ENCODE results near the gene CDK6. TPM values are rescaled to one million over a fixed set of nuclear protein-coding genes. Genes with fewer than 3 reads are reported as not detected.
A peak's percentile ranks its signal among the peaks of the same experiment; 100 is the strongest.

Gene CDK6
- total and polyA plus RNA-seq, 10 of the 15 experiments (the other 5 are each of a cell fraction or from before 2014, with no cell fraction given), result 8.0 to 118 (median 45.8) TPM

DNA sequence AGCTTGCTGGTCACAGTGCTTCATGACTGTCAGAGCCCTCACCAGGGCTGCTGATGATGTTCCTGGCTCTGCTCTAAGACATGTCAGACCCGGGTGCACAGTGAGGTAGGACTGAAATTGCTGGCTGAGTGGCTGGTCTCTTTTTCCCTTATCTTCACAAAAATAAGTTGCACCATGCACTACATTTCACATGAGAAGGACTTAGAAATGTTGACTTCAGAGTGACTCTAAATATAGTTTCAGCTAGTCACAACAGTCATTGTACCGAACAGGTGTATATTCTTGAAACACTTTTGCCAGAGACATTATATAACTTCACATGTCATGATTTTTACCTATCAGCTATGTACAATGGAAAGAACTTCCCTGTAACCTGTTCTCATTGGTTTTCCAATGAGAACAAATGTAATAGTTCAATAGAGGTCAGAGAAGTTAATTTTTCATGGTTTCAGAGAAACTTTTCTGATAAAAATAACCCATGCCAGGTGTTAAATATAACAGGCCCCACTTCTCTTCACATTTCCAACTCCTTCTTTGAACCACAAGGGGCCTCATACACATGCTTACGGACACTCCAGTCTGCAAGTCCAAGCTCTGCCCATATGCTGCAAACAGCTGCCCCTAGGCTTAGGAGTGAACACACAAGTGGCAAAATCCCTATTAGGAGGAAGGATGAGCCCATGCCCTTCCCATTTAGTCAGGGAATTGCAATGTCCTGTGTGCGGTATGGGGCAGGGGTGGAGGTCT lies 115.6 kb downstream of the CDK6 start (continued):
- TF ChIP-seq GATAD2B (conservative IDR thresholded peaks at IDR 0.05; ENCODE audit: low read depth), result no peak
- TF ChIP-seq, protein P1, sequence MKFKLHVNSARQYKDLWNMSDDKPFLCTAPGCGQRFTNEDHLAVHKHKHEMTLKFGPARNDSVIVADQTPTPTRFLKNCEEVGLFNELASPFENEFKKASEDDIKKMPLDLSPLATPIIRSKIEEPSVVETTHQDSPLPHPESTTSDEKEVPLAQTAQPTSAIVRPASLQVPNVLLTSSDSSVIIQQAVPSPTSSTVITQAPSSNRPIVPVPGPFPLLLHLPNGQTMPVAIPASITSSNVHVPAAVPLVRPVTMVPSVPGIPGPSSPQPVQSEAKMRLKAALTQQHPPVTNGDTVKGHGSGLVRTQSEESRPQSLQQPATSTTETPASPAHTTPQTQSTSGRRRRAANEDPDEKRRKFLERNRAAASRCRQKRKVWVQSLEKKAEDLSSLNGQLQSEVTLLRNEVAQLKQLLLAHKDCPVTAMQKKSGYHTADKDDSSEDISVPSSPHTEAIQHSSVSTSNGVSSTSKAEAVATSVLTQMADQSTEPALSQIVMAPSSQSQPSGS (IDR thresholded peaks at IDR 0.05; ENCODE audit: low read length), result 0 out of 2 replicates have a peak, but pooled peaks have one; percentile 48
- TF ChIP-seq SPI1 (IDR thresholded peaks at IDR 0.05; ENCODE audit: borderline replicate concordance, insufficient read depth, low read depth, low read length), result no peak
- TF ChIP-seq SUPT20H (IDR thresholded peaks at IDR 0.05; ENCODE audit: borderline replicate concordance, control insufficient read depth, low read depth, low read length), result no peak
- TF ChIP-seq IKZF2 (IDR thresholded peaks at IDR 0.05), result no peak
- TF ChIP-seq ZBTB11 (CRISPR knock-in tag; IDR thresholded peaks at IDR 0.05), result no peak
- TF ChIP-seq, protein P2, sequence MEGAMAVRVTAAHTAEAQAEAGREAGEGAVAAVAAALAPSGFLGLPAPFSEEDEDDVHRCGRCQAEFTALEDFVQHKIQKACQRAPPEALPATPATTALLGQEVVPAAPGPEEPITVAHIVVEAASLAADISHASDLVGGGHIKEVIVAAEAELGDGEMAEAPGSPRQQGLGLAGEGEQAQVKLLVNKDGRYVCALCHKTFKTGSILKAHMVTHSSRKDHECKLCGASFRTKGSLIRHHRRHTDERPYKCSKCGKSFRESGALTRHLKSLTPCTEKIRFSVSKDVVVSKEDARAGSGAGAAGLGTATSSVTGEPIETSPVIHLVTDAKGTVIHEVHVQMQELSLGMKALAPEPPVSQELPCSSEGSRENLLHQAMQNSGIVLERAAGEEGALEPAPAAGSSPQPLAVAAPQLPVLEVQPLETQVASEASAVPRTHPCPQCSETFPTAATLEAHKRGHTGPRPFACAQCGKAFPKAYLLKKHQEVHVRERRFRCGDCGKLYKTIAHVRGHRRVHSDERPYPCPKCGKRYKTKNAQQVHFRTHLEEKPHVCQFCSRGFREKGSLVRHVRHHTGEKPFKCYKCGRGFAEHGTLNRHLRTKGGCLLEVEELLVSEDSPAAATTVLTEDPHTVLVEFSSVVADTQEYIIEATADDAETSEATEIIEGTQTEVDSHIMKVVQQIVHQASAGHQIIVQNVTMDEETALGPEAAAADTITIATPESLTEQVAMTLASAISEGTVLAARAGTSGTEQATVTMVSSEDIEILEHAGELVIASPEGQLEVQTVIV (IDR thresholded peaks at IDR 0.05; ENCODE audit: borderline replicate concordance, partially characterized antibody), result no peak
- no peak for TF ChIP-seq LARP7 (IDR thresholded peaks at IDR 0.05)
- TF ChIP-seq YY1 (IDR thresholded peaks at IDR 0.05; ENCODE audit: low read depth, low read length), result no peak
- TF ChIP-seq NRF1 (conservative IDR thresholded peaks at IDR 0.05; ENCODE audit: low read depth, low read length), result no peak
- peak; percentile 65 for TF ChIP-seq RAD21 (IDR thresholded peaks at IDR 0.05; ENCODE audit: insufficient read depth, low read depth, low read length)
- TF ChIP-seq MTA3 (IDR thresholded peaks at IDR 0.05; ENCODE audit: borderline replicate concordance, low read length), result no peak
- TF ChIP-seq SIX5 (IDR thresholded peaks at IDR 0.05; ENCODE audit: low read depth, low read length, severe bottlenecking), result no peak
- TF ChIP-seq KLF5 (IDR thresholded peaks at IDR 0.05; ENCODE audit: partially characterized antibody), result no peak
- TF ChIP-seq MAX (IDR thresholded peaks at IDR 0.05; ENCODE audit: low read depth, low read length), result no peak
- TF ChIP-seq POU2F2 (IDR thresholded peaks at IDR 0.05; ENCODE audit: borderline replicate concordance, low read depth, low read length), result 0 out of 3 replicates have a peak, but pooled peaks have one; percentile 6
- peak; percentile 63 for TF ChIP-seq RUNX3 (IDR thresholded peaks at IDR 0.05; ENCODE audit: low read length)
- TF ChIP-seq STAT1 (conservative IDR thresholded peaks at IDR 0.05), result no peak
- no peak for TF ChIP-seq MYB (IDR thresholded peaks at IDR 0.05; ENCODE audit: borderline replicate concordance, low read depth, low read length)

Data from GM12878 (cell line).